ENCODE results near the gene SLC2A2.

SLC2A2 gene

GRCh38 chr3:171026597-171027293 lies at the start of gene SLC2A2:
Gene SLC2A2, minus strand, starts transcription at chr3:171026720. Its CDS starts 50 bp downstream, at chr3:171026670.
- Histone ChIP-seq H3K4me3 (ENCODE audit: low read depth in 1 of 2, low read length in 1 of 2) (no peak within 1 kb of the TSS), H3K4me1 (ENCODE audit: control insufficient read depth in 1 of 2, insufficient read depth in 1 of 2, low read depth in 1 of 2, low read length in 1 of 2) (no peaks in the 10 kb centered on the region), H3K9me3 (no peaks in the 10 kb centered on the region), H3K27me3 (peaks cover 41% of the 10 kb centered on the region), H3K36me3 (no peaks in the 10 kb centered on the region), H3K27ac (no peak within 1 kb of the TSS)
- no peak for TF ChIP-seq CTCF (IDR thresholded peaks at IDR 0.05)

- no peaks in the 10 kb centered on the region for H3K27me3 ChIP-seq
- no peaks in the 10 kb centered on the region for H3K36me3 ChIP-seq
- no peak for TF ChIP-seq CTCF (IDR thresholded peaks at IDR 0.05)
- H3K27ac ChIP-seq = no peak overlapping the region
- H3K9me3 ChIP-seq = no peaks in the 10 kb centered on the region
- H3K4me1 ChIP-seq (ENCODE audit: control insufficient read depth in 1 of 2, insufficient read depth in 1 of 2, low read depth in 1 of 2, low read length in 1 of 2) = no peaks in the 10 kb centered on the region
- no peak overlapping the region for H3K4me3 ChIP-seq (ENCODE audit: low read depth in 1 of 2, low read length in 1 of 2)
These were observed 45.9 kb upstream of the SLC2A2 start for GRCh38 chr3:171072432-171072831.

- H3K27ac ChIP-seq = no peak overlapping the region
- no peak for TF ChIP-seq CTCF (IDR thresholded peaks at IDR 0.05)
- H3K4me1 ChIP-seq (ENCODE audit: control insufficient read depth in 1 of 2, insufficient read depth in 1 of 2, low read depth in 1 of 2, low read length in 1 of 2) = no peaks in the 10 kb centered on the region
- no peaks in the 10 kb centered on the region for H3K36me3 ChIP-seq
- H3K4me3 ChIP-seq (ENCODE audit: low read depth in 1 of 2, low read length in 1 of 2) = no peak overlapping the region
- H3K9me3 ChIP-seq = no peaks in the 10 kb centered on the region
- H3K27me3 ChIP-seq = no peaks in the 10 kb centered on the region
These were observed 42.1 kb upstream of the SLC2A2 start for GRCh38 chr3:171068658-171069057.

- no peak for TF ChIP-seq CTCF (IDR thresholded peaks at IDR 0.05)
- no peak overlapping the region for H3K27ac ChIP-seq
- H3K9me3 ChIP-seq = no peaks in the 10 kb centered on the region
- H3K4me3 ChIP-seq (ENCODE audit: low read depth in 1 of 2, low read length in 1 of 2) = no peak overlapping the region
- H3K27me3 ChIP-seq = no peaks in the 10 kb centered on the region
- H3K36me3 ChIP-seq = no peaks in the 10 kb centered on the region
- H3K4me1 ChIP-seq (ENCODE audit: control insufficient read depth in 1 of 2, insufficient read depth in 1 of 2, low read depth in 1 of 2, low read length in 1 of 2) = no peaks in the 10 kb centered on the region
These were observed 39.7 kb upstream of the SLC2A2 start for GRCh38 chr3:171066206-171066605.

- no peak overlapping the region for H3K27ac ChIP-seq
- H3K4me3 ChIP-seq (ENCODE audit: low read depth in 1 of 2, low read length in 1 of 2) = no peak overlapping the region
- no peak for TF ChIP-seq CTCF (IDR thresholded peaks at IDR 0.05)
- no peaks in the 10 kb centered on the region for H3K4me1 ChIP-seq (ENCODE audit: control insufficient read depth in 1 of 2, insufficient read depth in 1 of 2, low read depth in 1 of 2, low read length in 1 of 2)
- H3K36me3 ChIP-seq = no peaks in the 10 kb centered on the region
- no peaks in the 10 kb centered on the region for H3K27me3 ChIP-seq
- H3K9me3 ChIP-seq = no peaks in the 10 kb centered on the region
These were observed 39.2 kb upstream of the SLC2A2 start for GRCh38 chr3:171065732-171066131.

Data from neutrophil (primary cell).